Caco-2 (cell line): ENCODE data around the gene EIF2B4. TPM values are rescaled to one million over a fixed set of nuclear protein-coding genes. Genes with fewer than 3 reads are reported as not detected.
A peak's percentile ranks its signal among the peaks of the same experiment; 100 is the strongest.

Experiments used
- BruUV-seq: library from RNA; stranded (reverse); fragments of 400-500 nt; replicated peaks from 2 replicates; lab custom pipeline; 2021; lab: Mats Ljungman, UMichigan
- CTCF ChIA-PET: fragments of 300-600 bp; sonication (Branson Sonifier 250); formaldehyde crosslinking; loops from one replicate; lab custom pipeline; 2022; ENCODE audit warnings: antibody characterized with exemption; lab: Charles Lee
- POLR2A ChIA-PET: fragments of 300-600 bp; sonication (Branson Sonifier 250); formaldehyde crosslinking; loops from one replicate; lab custom pipeline; 2022; ENCODE audit warnings: antibody characterized with exemption; lab: Charles Lee
- DNase-seq, 2 experiments: peaks; one replicate each; pipeline versions ENCODE4 v3.0.0 to v3.0.0-alpha.2; 2020 to 2022
- H3K27me3 ChIP-seq: replicated peaks from 2 replicates; pipeline ENCODE4 v1.6.0; 2011; ENCODE audit warnings: low read length; ENCODE audit not compliant: control insufficient read depth, insufficient read depth
- H3K36me3 ChIP-seq: 2 replicates; pipeline ENCODE4 v1.5.1; 2011; ENCODE audit warnings: low read length; ENCODE audit not compliant: control insufficient read depth, insufficient read depth
- H3K4me1 ChIP-seq: fragments of 250-450 bp; sonication (Bioruptor Pico); 2 replicates; pipeline ENCODE4 v1.5.1; 2020; ENCODE audit warnings: mild to moderate bottlenecking
- H3K4me3 ChIP-seq: 2 replicates; pipeline ENCODE4 v1.5.1; 2011; ENCODE audit warnings: low read depth, mild to moderate bottlenecking, control low read depth, low read length
- H3K9me3 ChIP-seq: fragments of 250-450 bp; sonication (Bioruptor Pico); 2 replicates; pipeline ENCODE4 v1.5.1; 2020; ENCODE audit warnings: mild to moderate bottlenecking, moderate library complexity
- H3K27ac Mint-ChIP-seq: one replicate; pipeline ENCODE4 v1.8.0; 2022; ENCODE audit warnings: mixed read lengths; ENCODE audit not compliant: unreplicated experiment
- H3K27me3 Mint-ChIP-seq: one replicate; pipeline ENCODE4 v1.8.0; 2022; ENCODE audit warnings: mixed read lengths; ENCODE audit not compliant: insufficient read depth, unreplicated experiment
- H3K36me3 Mint-ChIP-seq: one replicate; pipeline ENCODE4 v1.8.0; 2022; ENCODE audit warnings: mild to moderate bottlenecking, mixed read lengths; ENCODE audit not compliant: insufficient read depth, unreplicated experiment
- H3K4me1 Mint-ChIP-seq: one replicate; pipeline ENCODE4 v1.8.0; 2022; ENCODE audit warnings: low read depth, mixed read lengths; ENCODE audit not compliant: unreplicated experiment
- H3K4me3 Mint-ChIP-seq: one replicate; pipeline ENCODE4 v1.8.0; 2022; ENCODE audit warnings: mild to moderate bottlenecking, moderate library complexity, mixed read lengths; ENCODE audit not compliant: unreplicated experiment
- H3K9me3 Mint-ChIP-seq: one replicate; pipeline ENCODE4 v1.8.0; 2022; ENCODE audit warnings: mixed read lengths; ENCODE audit not compliant: unreplicated experiment
- CTCF ChIP-seq, 2 experiments: fragments of 200-600 bp in 1 of 2; IDR thresholded peaks; 1 replicate in 1 of 2; 2 replicates in 1 of 2; pipeline versions ENCODE4 v1.5.1 to v1.8.0; 2011 to 2022; ENCODE audit warnings: antibody characterized with exemption in 1 of 2, control low read depth in 1 of 2, inconsistent platforms in 1 of 2, low read depth in 1 of 2, low read length in 1 of 2, mild to moderate bottlenecking in 1 of 2, moderate library complexity in 1 of 2; ENCODE audit not compliant: insufficient read depth in 1 of 2, severe bottlenecking in 1 of 2, unreplicated experiment in 1 of 2
- intact Hi-C: fragments of 100-400 bp; cut with micrococcal nuclease; formaldehyde crosslinking; loops from one replicate; pipeline ENCODE4 v1.10.0; 2022; ENCODE audit not compliant: unreplicated experiment
- total RNA-seq: library from RNA; stranded (reverse); gene quantifications from 2 replicates; pipeline ENCODE4 v1.2.3, GENCODE V29; 2022

The EIF2B4 gene
- total RNA-seq, 1 experiment from 2014 or later = 91.3 TPM

GRCh38 chr2:27370816-27371620, 880 bp upstream of the EIF2B4 start:
- no peak for DNase-seq
- H3K9me3 Mint-ChIP-seq = no peaks in the 10 kb centered on the region
- H3K27ac Mint-ChIP-seq = peak overlapping the region; percentile 96
- peaks cover 86% of the 10 kb centered on the region for H3K36me3 Mint-ChIP-seq
- H3K27me3 Mint-ChIP-seq = no peaks in the 10 kb centered on the region
- POLR2A ChIA-PET = interaction anchor here (1.5 to 1.7 kb wide), 2 partner anchors 9 to 14 kb away, joined by 5 to 10 read pairs; partner anchors contain the start of genes GTF3C2 and ZNF513
- H3K4me1 Mint-ChIP-seq = peaks cover 31% of the 10 kb centered on the region
- BruUV-seq = no TSS peak
- TF ChIP-seq CTCF (IDR thresholded peaks at IDR 0.05; ENCODE audit: insufficient read depth in 1 of 2, low read depth in 1 of 2, low read length in 1 of 2, severe bottlenecking in 1 of 2, unreplicated experiment in 1 of 2) = no peak
- Histone ChIP-seq H3K4me3 (peak overlapping the region; percentile 78), H3K9me3 (no peaks in the 10 kb centered on the region), H3K4me1 (peaks cover 17% of the 10 kb centered on the region), H3K27me3 (no peaks in the 10 kb centered on the region), H3K36me3 (peaks cover 5% of the 10 kb centered on the region; the same call in 1 of the 2 replicates)
- H3K4me3 Mint-ChIP-seq = peak overlapping the region; percentile 74
- CTCF ChIA-PET = interaction anchor here (0.9 to 1.8 kb wide), 4 partner anchors 48 to 79 kb away, joined by 3 to 9 read pairs (median 4); partner anchors contain the start of gene MPV17
- intact Hi-C loops = loop anchor here (1.0 to 2.0 kb wide), 4 partner anchors 9 to 58 kb away; partner anchors contain the start of genes GTF3C2, NRBP1 and ZNF513

- peaks cover 17% of the 10 kb centered on the region for H3K4me1 ChIP-seq
- ChIA-PET CTCF (interaction anchor here (0.6 to 1.9 kb wide), 10 partner anchors 11 to 146 kb away, joined by 3 to 12 read pairs (median 3); partner anchors contain the start of genes GTF3C2, NRBP1, SLC30A3 and ZNF513), POLR2A (interaction anchor here (0.5 to 2.1 kb wide), 5 partner anchors 11 to 47 kb away, joined by 3 to 8 read pairs (median 5); partner anchors contain the start of genes GTF3C2, PPM1G and ZNF513)
- H3K4me3 ChIP-seq = peak overlapping the region; percentile 85
- peaks cover 31% of the 10 kb centered on the region for H3K4me1 Mint-ChIP-seq
- peak in 1 of 2 experiments; percentile 59 for DNase-seq
- no peaks in the 10 kb centered on the region for H3K9me3 Mint-ChIP-seq
- H3K36me3 Mint-ChIP-seq = peaks cover 85% of the 10 kb centered on the region
- intact Hi-C loops = loop anchor here (1.0 to 2.0 kb wide), 4 partner anchors 11 to 59 kb away; partner anchors contain the start of genes GTF3C2, NRBP1 and ZNF513
- no peak for TF ChIP-seq CTCF (IDR thresholded peaks at IDR 0.05; ENCODE audit: insufficient read depth in 1 of 2, low read depth in 1 of 2, low read length in 1 of 2, severe bottlenecking in 1 of 2, unreplicated experiment in 1 of 2)
- H3K36me3 ChIP-seq = peaks cover 6% of the 10 kb centered on the region
- H3K9me3 ChIP-seq = no peaks in the 10 kb centered on the region
- peak overlapping the region; percentile 74 for H3K4me3 Mint-ChIP-seq
- TSS peak; percentile 44 for BruUV-seq
- H3K27me3 Mint-ChIP-seq = no peaks in the 10 kb centered on the region
- no peaks in the 10 kb centered on the region for H3K27me3 ChIP-seq
- H3K27ac Mint-ChIP-seq = peak overlapping the region; percentile 96
Observed at GRCh38 chr2:27369471-27370025, 590 bp downstream of the EIF2B4 start.

- Mint-ChIP-seq H3K9me3 (no peaks in the 10 kb centered on the region), H3K4me1 (peaks cover 7% of the 10 kb centered on the region), H3K27me3 (no peaks in the 10 kb centered on the region), H3K27ac (no peak overlapping the region), H3K4me3 (no peak overlapping the region), H3K36me3 (peaks cover 59% of the 10 kb centered on the region)
- H3K36me3 ChIP-seq = peaks cover 4% of the 10 kb centered on the region
- H3K27me3 ChIP-seq = no peaks in the 10 kb centered on the region
- DNase-seq = no peak
- H3K4me3 ChIP-seq = no peak overlapping the region
- H3K4me1 ChIP-seq = no peaks in the 10 kb centered on the region
- intact Hi-C loops = no loop called here
- TF ChIP-seq CTCF (IDR thresholded peaks at IDR 0.05; ENCODE audit: insufficient read depth in 1 of 2, low read depth in 1 of 2, low read length in 1 of 2, severe bottlenecking in 1 of 2, unreplicated experiment in 1 of 2) = no peak
- ChIA-PET CTCF (no interaction called here), POLR2A (no interaction called here)
- no peaks in the 10 kb centered on the region for H3K9me3 ChIP-seq
- no TSS peak for BruUV-seq
Observed at GRCh38 chr2:27363933-27364332, 6.2 kb downstream of the EIF2B4 start.
